ENCODE data around the gene ADGRF3. TPM values are rescaled to one million over a fixed set of nuclear protein-coding genes. Genes with fewer than 3 reads are reported as not detected.

Gene ADGRF3
- total RNA-seq, 1 donor from 2014 or later: 0.12 TPM

GRCh38 chr2:26316845-26317244 is 29.7 kb downstream of the ADGRF3 start:
- TF ChIP-seq CTCF (IDR thresholded peaks at IDR 0.05): no peak
- Mint-ChIP-seq H3K27ac (ENCODE audit: unreplicated experiment) (no peak overlapping the region), H3K36me3 (ENCODE audit: low read depth) (no peaks in the 10 kb centered on the region), H3K27me3 (ENCODE audit: low read depth) (peaks cover 25% of the 10 kb centered on the region), H3K4me3 (ENCODE audit: unreplicated experiment) (no peak overlapping the region), H3K9me3 (ENCODE audit: low read depth) (no peaks in the 10 kb centered on the region), H3K4me1 (ENCODE audit: low read depth) (no peaks in the 10 kb centered on the region)
- DNase-seq (ENCODE audit: low spot score): no peak

DNA sequence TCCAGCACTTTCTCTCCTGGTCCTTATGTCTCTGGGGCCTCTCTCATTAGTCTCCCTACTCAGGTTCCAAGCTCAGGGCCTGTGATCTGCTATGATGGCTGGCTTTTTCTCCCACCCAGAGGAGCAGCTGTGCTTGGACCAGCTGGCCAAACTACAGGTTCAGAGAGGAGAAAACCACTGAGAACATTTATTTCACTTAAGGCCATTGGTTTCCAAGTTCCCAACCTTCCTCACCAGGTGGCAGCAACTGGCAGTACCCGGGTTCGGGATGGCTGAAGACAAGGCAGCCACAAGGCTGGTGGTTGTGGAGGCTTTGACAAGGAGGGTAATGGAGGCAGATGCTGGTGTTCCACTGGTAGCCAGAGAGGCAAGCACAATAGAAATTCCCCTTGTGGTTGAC is 30.5 kb downstream of the ADGRF3 start:
- DNase-seq (ENCODE audit: low spot score): no peak
- peak; percentile 60 for TF ChIP-seq CTCF (IDR thresholded peaks at IDR 0.05)
- no peak overlapping the region for H3K4me3 Mint-ChIP-seq (ENCODE audit: unreplicated experiment)
- no peaks in the 10 kb centered on the region for H3K4me1 Mint-ChIP-seq (ENCODE audit: low read depth)
- peaks cover 21% of the 10 kb centered on the region for H3K27me3 Mint-ChIP-seq (ENCODE audit: low read depth)
- no peaks in the 10 kb centered on the region for H3K9me3 Mint-ChIP-seq (ENCODE audit: low read depth)
- H3K36me3 Mint-ChIP-seq (ENCODE audit: low read depth): no peaks in the 10 kb centered on the region
- no peak overlapping the region for H3K27ac Mint-ChIP-seq (ENCODE audit: unreplicated experiment)

GRCh38 chr2:26314243-26314642 is 32.3 kb downstream of the ADGRF3 start:
- peak; percentile 7 for TF ChIP-seq CTCF (IDR thresholded peaks at IDR 0.05)
- H3K9me3 Mint-ChIP-seq (ENCODE audit: low read depth): no peaks in the 10 kb centered on the region
- no peaks in the 10 kb centered on the region for H3K36me3 Mint-ChIP-seq (ENCODE audit: low read depth)
- peaks cover 17% of the 10 kb centered on the region for H3K27me3 Mint-ChIP-seq (ENCODE audit: low read depth)
- DNase-seq (ENCODE audit: low spot score): no peak
- H3K27ac Mint-ChIP-seq (ENCODE audit: unreplicated experiment): no peak overlapping the region
- H3K4me1 Mint-ChIP-seq (ENCODE audit: low read depth): no peaks in the 10 kb centered on the region
- no peak overlapping the region for H3K4me3 Mint-ChIP-seq (ENCODE audit: unreplicated experiment)

DNA sequence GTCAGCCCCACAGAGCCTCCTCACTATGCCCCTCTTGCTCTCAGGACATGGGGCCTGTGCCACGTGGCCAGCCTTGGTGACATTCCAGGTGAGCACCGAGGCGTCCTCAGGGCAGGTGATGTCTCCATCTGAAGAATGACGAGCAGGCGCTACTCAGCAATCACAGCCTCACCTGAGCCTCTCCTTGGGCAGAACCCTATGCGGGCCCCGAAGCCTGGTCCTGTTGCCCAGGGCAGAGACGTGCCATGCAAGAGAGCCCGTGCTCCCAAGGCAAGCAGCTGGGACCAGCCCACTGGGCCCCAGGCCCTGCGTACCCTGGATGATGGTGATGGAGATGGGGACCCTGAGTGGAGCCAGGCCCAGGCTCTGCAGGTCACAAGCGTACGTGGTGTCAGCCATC is 33.1 kb downstream of the ADGRF3 start:
- Mint-ChIP-seq H3K4me3 (ENCODE audit: unreplicated experiment) (no peak overlapping the region), H3K36me3 (ENCODE audit: low read depth) (no peaks in the 10 kb centered on the region), H3K9me3 (ENCODE audit: low read depth) (no peaks in the 10 kb centered on the region), H3K27me3 (ENCODE audit: low read depth) (peaks cover 11% of the 10 kb centered on the region), H3K27ac (ENCODE audit: unreplicated experiment) (no peak overlapping the region), H3K4me1 (ENCODE audit: low read depth) (no peaks in the 10 kb centered on the region)
- DNase-seq (ENCODE audit: low spot score): peak; percentile 90
- no peak for TF ChIP-seq CTCF (IDR thresholded peaks at IDR 0.05)

DNA sequence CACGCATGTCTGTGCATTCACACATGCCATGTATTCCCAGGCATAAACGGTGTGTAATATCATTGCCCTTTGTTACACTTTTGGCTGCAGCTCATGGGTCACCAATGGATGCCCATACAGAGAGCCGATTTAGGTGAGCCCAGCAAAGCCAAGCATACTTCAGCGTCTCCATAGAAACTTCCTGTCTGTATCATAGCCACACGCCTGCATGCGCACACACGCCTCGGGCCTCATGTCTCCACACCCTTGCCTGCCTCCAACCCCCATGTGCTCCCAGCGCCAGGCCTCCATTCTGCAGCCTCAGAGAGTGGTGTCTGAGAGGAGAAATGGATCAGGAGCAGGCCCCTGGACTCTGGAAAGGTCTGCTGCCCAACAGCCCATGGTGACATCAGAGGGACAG is 34.1 kb downstream of the ADGRF3 start:
- Mint-ChIP-seq H3K9me3 (ENCODE audit: low read depth) (no peaks in the 10 kb centered on the region), H3K27ac (ENCODE audit: unreplicated experiment) (no peak overlapping the region), H3K4me1 (ENCODE audit: low read depth) (no peaks in the 10 kb centered on the region), H3K27me3 (ENCODE audit: low read depth) (peaks cover 4% of the 10 kb centered on the region), H3K4me3 (ENCODE audit: unreplicated experiment) (no peak overlapping the region), H3K36me3 (ENCODE audit: low read depth) (no peaks in the 10 kb centered on the region)
- TF ChIP-seq CTCF (IDR thresholded peaks at IDR 0.05): no peak
- DNase-seq (ENCODE audit: low spot score): no peak

Data from chondrocyte (in vitro differentiated cells).